NCI-H460 (cell line): Measurements from ENCODE around the gene HYCC2. TPM values are rescaled to one million over a fixed set of nuclear protein-coding genes. Genes with fewer than 3 reads are reported as not detected.
"Not testable (repeated sequence)": the region's sequence is repeated elsewhere in the genome, so short reads cannot be mapped to it uniquely, and the experiment has no call there.

ENCODE experiments used
- DNase-seq: peaks from one replicate; pipeline ENCODE4 v3.0.0-alpha.2; 2016; ENCODE audit warnings: low read depth; ENCODE audit errors: extremely low read depth
- total RNA-seq: library from RNA; depleted of rRNA; stranded (reverse); fragments of >200 nt; shearing (Covaris generic); gene quantifications from 2 replicates; pipeline ENCODE4 v1.2.3, GENCODE V29; 2014

Gene HYCC2
- total RNA-seq, 1 experiment from 2014 or later = 8.6 TPM

- no peak for DNase-seq
Measured at GRCh38 chr2:201073071-201073470, 1.6 kb upstream of the HYCC2 start.

- no peak for DNase-seq
Measured at GRCh38 chr2:201072201-201072530, 695 bp upstream of the HYCC2 start.

- DNase-seq = no peak
Measured at GRCh38 chr2:201070948-201071478, 458 bp downstream of the HYCC2 start.

GRCh38 chr2:201064797-201065329, 6.6 kb downstream of the HYCC2 start:
- no peak for DNase-seq

- not testable (repeated sequence) for DNase-seq
Measured at GRCh38 chr2:201063516-201063915, 8.0 kb downstream of the HYCC2 start.

GRCh38 chr2:201059961-201060755, 11.3 kb downstream of the HYCC2 start:
- DNase-seq = no peak

- DNase-seq = no peak
Measured at GRCh38 chr2:201058914-201059313, 12.6 kb downstream of the HYCC2 start.

GRCh38 chr2:201057715-201058248, 13.7 kb downstream of the HYCC2 start:
- DNase-seq = no peak

GRCh38 chr2:201057087-201057521, 14.4 kb downstream of the HYCC2 start:
- no peak for DNase-seq

- no peak for DNase-seq
Measured at GRCh38 chr2:201049455-201049854, 22.0 kb downstream of the HYCC2 start.

GRCh38 chr2:201046881-201047280, 24.6 kb downstream of the HYCC2 start:
- no peak for DNase-seq

GRCh38 chr2:201043050-201043449, 28.4 kb downstream of the HYCC2 start:
- not testable (repeated sequence) for DNase-seq

- not testable (repeated sequence) for DNase-seq
Measured at GRCh38 chr2:201042451-201042850, 29.0 kb downstream of the HYCC2 start.

GRCh38 chr2:201040867-201041628, 30.4 kb downstream of the HYCC2 start:
- DNase-seq = no peak

GRCh38 chr2:201038855-201039254, 32.6 kb downstream of the HYCC2 start:
- no peak for DNase-seq

- not testable (repeated sequence) for DNase-seq
Measured at GRCh38 chr2:201038361-201038760, 33.1 kb downstream of the HYCC2 start.

GRCh38 chr2:201034355-201034754, 37.1 kb downstream of the HYCC2 start:
- DNase-seq = not testable (repeated sequence)

GRCh38 chr2:201024518-201024917, 47.0 kb downstream of the HYCC2 start:
- no peak for DNase-seq

- no peak for DNase-seq
Measured at GRCh38 chr2:201021914-201022313, 49.6 kb downstream of the HYCC2 start.
